ENCODE results near the gene BRWD1. TPM values are rescaled to one million over a fixed set of nuclear protein-coding genes. Genes with fewer than 3 reads are reported as not detected.

The BRWD1 gene
- total RNA-seq, 2 donors from 2014 or later = 43.2 to 83.8 TPM

GRCh38 chr21:39197448-39198233 lies 115.8 kb downstream of the BRWD1 start:
- Histone ChIP-seq H3K27me3 (replicated peaks; ENCODE audit: insufficient read depth) (no peaks in the 10 kb centered on the region), H3K36me3 (no peaks in the 10 kb centered on the region), H3K27ac (no peak overlapping the region), H3K4me3 (no peak overlapping the region), H3K9me3 (no peaks in the 10 kb centered on the region), H3K4me1 (replicated peaks) (no peaks in the 10 kb centered on the region)
- WGBS = 70% methylated on average over 5 of the region's 5 CpGs
- TF ChIP-seq POLR2AphosphoS5 (IDR thresholded peaks at IDR 0.05) = no peak
- TF ChIP-seq CTCF (IDR thresholded peaks at IDR 0.05) = no peak
- TF ChIP-seq POLR2A (IDR thresholded peaks at IDR 0.05) = no peak
- no peak for DNase-seq (ENCODE audit: low spot score)
- intact Hi-C loops (cut with DNase I) = no loop called here

GRCh38 chr21:39196838-39197237 lies 116.6 kb downstream of the BRWD1 start:
- no peak overlapping the region for H3K27ac ChIP-seq
- intact Hi-C loops (cut with DNase I) = no loop called here
- no peak overlapping the region for H3K4me3 ChIP-seq
- no peaks in the 10 kb centered on the region for H3K4me1 ChIP-seq (replicated peaks)
- H3K27me3 ChIP-seq (replicated peaks; ENCODE audit: insufficient read depth) = no peaks in the 10 kb centered on the region
- H3K36me3 ChIP-seq = no peaks in the 10 kb centered on the region
- no peaks in the 10 kb centered on the region for H3K9me3 ChIP-seq
- DNase-seq (ENCODE audit: low spot score) = no peak
- TF ChIP-seq CTCF (IDR thresholded peaks at IDR 0.05) (no peak), POLR2AphosphoS5 (IDR thresholded peaks at IDR 0.05) (no peak), POLR2A (IDR thresholded peaks at IDR 0.05) (no peak)
- 96% methylated on average over 1 of the region's 1 CpG for WGBS

- intact Hi-C loops (cut with DNase I) = no loop called here
- Histone ChIP-seq H3K9me3 (no peaks in the 10 kb centered on the region), H3K27me3 (replicated peaks; ENCODE audit: insufficient read depth) (no peaks in the 10 kb centered on the region), H3K4me1 (replicated peaks) (no peaks in the 10 kb centered on the region), H3K4me3 (no peak overlapping the region), H3K27ac (no peak overlapping the region), H3K36me3 (no peaks in the 10 kb centered on the region)
- 81% methylated on average over 7 of the region's 7 CpGs for WGBS
- TF ChIP-seq POLR2AphosphoS5 (IDR thresholded peaks at IDR 0.05) = no peak
- TF ChIP-seq POLR2A (IDR thresholded peaks at IDR 0.05) = no peak
- no peak for TF ChIP-seq CTCF (IDR thresholded peaks at IDR 0.05)
- DNase-seq (ENCODE audit: low spot score) = no peak
Measured at GRCh38 chr21:39196310-39196709, 117.1 kb downstream of the BRWD1 start.

- Histone ChIP-seq H3K27me3 (replicated peaks; ENCODE audit: insufficient read depth) (no peaks in the 10 kb centered on the region), H3K27ac (no peak overlapping the region), H3K36me3 (no peaks in the 10 kb centered on the region), H3K4me3 (no peak overlapping the region), H3K9me3 (no peaks in the 10 kb centered on the region), H3K4me1 (replicated peaks) (no peaks in the 10 kb centered on the region)
- TF ChIP-seq POLR2AphosphoS5 (IDR thresholded peaks at IDR 0.05) = no peak
- no peak for TF ChIP-seq POLR2A (IDR thresholded peaks at IDR 0.05)
- no peak for TF ChIP-seq CTCF (IDR thresholded peaks at IDR 0.05)
- no peak for DNase-seq (ENCODE audit: low spot score)
- WGBS = 69% methylated on average over 1 of the region's 1 CpG
- intact Hi-C loops (cut with DNase I) = no loop called here
Measured at GRCh38 chr21:39193380-39193779, 120.1 kb downstream of the BRWD1 start.
